GM21786 (cell line): ENCODE data around the gene ALOX12B.

ENCODE experiments used
- ATAC-seq: cut with Tn5 transposase; IDR thresholded peaks from one replicate; pipeline ENCODE4 v1.9.1; 2021; ENCODE audit not compliant: unreplicated experiment

ALOX12B gene

DNA sequence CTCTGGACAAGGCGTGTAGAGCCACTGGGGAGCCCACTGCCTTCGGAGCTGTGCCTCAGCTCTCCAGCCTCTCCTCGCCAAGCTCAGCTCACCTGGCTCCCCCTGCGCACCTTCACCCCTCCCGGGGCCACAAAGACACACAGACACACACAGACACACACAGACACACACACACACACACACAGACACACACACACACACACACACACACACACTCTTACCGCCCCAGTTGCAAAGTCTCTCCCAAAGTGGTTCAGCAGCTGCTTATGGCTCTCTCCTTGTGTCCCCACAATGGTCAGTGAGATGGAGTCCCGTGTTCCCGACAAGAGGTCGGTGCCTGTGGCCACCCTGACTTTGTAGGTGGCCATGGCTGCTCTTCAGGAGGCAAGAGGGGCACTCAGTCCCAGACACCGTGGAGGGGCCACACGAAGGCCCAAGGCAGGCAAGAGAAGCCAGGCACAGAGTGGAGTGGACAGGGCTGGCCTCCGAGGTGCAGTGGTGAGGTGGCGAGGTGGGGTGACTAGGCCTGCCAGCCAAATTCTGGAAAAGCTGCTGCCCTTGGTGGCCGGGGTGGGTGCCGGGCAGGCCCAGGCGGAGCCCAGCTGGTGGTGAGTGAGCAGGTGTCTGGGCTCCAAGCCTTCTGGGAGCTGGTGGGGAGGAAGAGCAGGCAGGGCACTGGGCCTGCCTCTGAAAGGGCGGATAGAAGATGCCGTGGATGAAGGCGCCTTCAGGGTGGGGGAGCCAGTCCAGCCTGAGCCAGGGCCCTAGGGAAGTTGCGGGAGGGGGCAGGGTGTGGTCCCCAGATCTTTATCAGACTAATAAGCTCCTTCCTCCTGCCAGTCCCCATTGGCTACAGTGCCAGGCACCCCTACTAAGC, at the start of gene ALOX12B:
ALOX12B (minus strand) TSS at position 642 of the 877 bp plus-strand sequence; CDS start at position 368, 274 bp downstream.
- ATAC-seq: no peak

- no peak for ATAC-seq
Measured at GRCh38 chr17:8133941-8134340, 46.4 kb upstream of the ALOX12B start.

- ATAC-seq: no peak
Measured at GRCh38 chr17:8133399-8133798, 45.9 kb upstream of the ALOX12B start.

GRCh38 chr17:8131844-8132441, 44.4 kb upstream of the ALOX12B start:
- ATAC-seq: no peak

- no peak for ATAC-seq
Measured at GRCh38 chr17:8128125-8128784, 40.7 kb upstream of the ALOX12B start.

- no peak for ATAC-seq
Measured at GRCh38 chr17:8126491-8127066, 39.1 kb upstream of the ALOX12B start.

- no peak for ATAC-seq
Measured at GRCh38 chr17:8125947-8126490, 38.5 kb upstream of the ALOX12B start.

- no peak for ATAC-seq
Measured at GRCh38 chr17:8125154-8125946, 37.8 kb upstream of the ALOX12B start.

- no peak for ATAC-seq
Measured at GRCh38 chr17:8124350-8125153, 37.0 kb upstream of the ALOX12B start.

DNA sequence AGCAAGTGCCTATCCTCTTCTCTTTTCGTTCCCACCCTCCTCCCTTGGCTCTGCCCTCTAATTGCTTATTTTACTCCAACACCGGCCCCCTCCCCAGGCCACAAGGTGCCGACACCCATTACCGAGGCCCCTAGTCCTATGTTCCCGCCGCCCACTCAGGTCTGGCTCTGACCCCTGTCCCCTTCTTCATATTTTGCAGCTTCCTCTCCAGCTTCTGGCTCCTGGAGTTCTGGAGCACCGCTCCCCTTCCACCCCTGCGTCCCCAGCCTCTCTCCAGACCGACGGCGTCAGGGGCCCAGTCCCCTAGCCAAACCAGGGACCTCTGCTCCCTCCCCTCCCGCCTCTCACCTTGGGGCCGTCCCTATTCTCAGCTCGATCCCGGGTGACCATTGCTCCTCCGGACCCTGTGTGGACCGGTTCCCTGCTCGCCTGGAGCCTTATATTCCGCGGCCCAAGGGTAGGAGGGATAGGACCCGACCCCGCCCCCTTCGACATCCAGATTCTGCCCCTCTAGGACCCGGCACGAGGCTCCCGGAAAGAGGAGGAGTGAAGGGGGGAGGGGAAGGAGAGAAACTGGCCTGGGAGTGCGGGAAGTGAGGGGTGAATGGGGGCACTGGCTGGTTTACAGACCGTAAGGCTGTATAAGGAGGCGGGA, 36.3 kb upstream of the ALOX12B start, which contains the start of gene HES7:
HES7 (minus strand) TSS at position 412 of the 655 bp plus-strand sequence; CDS start at position 390, 22 bp downstream.
- no peak for ATAC-seq

- ATAC-seq: no peak
Measured at GRCh38 chr17:8122924-8123694, 35.6 kb upstream of the ALOX12B start.

- ATAC-seq: no peak
Measured at GRCh38 chr17:8122422-8122923, 35.0 kb upstream of the ALOX12B start.

GRCh38 chr17:8121681-8122421, 34.3 kb upstream of the ALOX12B start:
- peak; percentile 28 for ATAC-seq

DNA sequence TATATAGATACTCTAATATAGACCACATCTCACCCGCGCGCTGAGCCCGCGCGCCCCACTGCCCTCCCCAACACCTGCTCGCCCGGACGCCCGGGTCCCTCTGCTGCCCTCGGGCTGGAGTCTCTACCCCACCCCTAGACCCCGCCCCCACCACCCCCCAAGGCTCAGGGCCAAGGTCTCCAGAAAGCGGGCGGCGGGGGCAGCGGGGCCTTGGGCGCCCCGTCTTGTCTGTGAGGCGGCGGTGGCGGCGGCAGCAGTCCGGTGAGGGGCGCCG, 33.8 kb upstream of the ALOX12B start:
- no peak for ATAC-seq

GRCh38 chr17:8120520-8121406, 33.2 kb upstream of the ALOX12B start:
- ATAC-seq: no peak
